MM.1S (cell line): Measurements from ENCODE around the gene TLK1.

Experiments used
- EZH2phosphoT487 ChIP-seq: fragments of 300-600 bp; sonication (generic); IDR thresholded peaks from 2 replicates; pipeline ENCODE4 v1.6.1; 2018; ENCODE audit warnings: antibody characterized with exemption, low read length
- TF ChIP-seq, protein P1 (sequence below): fragments of 300-600 bp; sonication (generic); IDR thresholded peaks from 2 replicates; pipeline ENCODE4 v1.5.1; 2016; ENCODE audit warnings: antibody characterized with exemption, low read length, mixed read lengths

DNA sequence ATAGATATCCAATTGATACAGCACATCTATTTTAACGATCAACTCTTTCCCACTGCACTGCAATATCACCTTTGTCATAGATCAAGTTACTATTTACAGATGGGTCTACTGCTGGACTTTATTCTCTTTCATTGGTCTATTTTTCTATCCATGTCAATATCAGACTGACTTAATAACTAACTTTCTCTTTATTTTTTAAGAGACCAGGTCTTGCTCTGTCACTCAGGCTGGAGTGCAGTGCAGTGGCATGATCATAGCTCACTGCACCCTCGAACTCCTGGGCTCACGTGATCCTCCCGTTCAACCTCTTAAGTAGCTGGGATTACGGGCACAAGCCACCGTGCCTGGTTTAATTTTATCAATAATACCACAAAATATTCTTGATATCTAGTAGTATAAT is 71.2 kb downstream of the TLK1 start:
- TF ChIP-seq, protein P1, sequence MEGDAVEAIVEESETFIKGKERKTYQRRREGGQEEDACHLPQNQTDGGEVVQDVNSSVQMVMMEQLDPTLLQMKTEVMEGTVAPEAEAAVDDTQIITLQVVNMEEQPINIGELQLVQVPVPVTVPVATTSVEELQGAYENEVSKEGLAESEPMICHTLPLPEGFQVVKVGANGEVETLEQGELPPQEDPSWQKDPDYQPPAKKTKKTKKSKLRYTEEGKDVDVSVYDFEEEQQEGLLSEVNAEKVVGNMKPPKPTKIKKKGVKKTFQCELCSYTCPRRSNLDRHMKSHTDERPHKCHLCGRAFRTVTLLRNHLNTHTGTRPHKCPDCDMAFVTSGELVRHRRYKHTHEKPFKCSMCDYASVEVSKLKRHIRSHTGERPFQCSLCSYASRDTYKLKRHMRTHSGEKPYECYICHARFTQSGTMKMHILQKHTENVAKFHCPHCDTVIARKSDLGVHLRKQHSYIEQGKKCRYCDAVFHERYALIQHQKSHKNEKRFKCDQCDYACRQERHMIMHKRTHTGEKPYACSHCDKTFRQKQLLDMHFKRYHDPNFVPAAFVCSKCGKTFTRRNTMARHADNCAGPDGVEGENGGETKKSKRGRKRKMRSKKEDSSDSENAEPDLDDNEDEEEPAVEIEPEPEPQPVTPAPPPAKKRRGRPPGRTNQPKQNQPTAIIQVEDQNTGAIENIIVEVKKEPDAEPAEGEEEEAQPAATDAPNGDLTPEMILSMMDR: no peak
- no peak for TF ChIP-seq EZH2phosphoT487
